GM18498 (cell line): ENCODE measurements around the gene KIRREL1.

Experiments
- ATAC-seq: cut with Tn5 transposase; IDR thresholded peaks from one replicate; pipeline ENCODE4 v1.9.1; 2021; ENCODE audit warnings: mild to moderate bottlenecking, moderate library complexity; ENCODE audit not compliant: unreplicated experiment

The KIRREL1 gene

GRCh38 chr1:158005224-158005623 lies 11.8 kb downstream of the KIRREL1 start:
- no peak for ATAC-seq

GRCh38 chr1:158007180-158007579 lies 13.7 kb downstream of the KIRREL1 start:
- no peak for ATAC-seq

- no peak for ATAC-seq
Measured at GRCh38 chr1:158007667-158008386, 14.4 kb downstream of the KIRREL1 start.

GRCh38 chr1:158008630-158009029 lies 15.2 kb downstream of the KIRREL1 start:
- ATAC-seq: no peak

GRCh38 chr1:158011714-158012113 lies 18.3 kb downstream of the KIRREL1 start:
- no peak for ATAC-seq

GRCh38 chr1:158013840-158014730 lies 20.6 kb downstream of the KIRREL1 start:
- no peak for ATAC-seq

GRCh38 chr1:158014731-158015320 lies 21.4 kb downstream of the KIRREL1 start:
- ATAC-seq: no peak

- ATAC-seq: no peak
Measured at GRCh38 chr1:158016651-158017335, 23.3 kb downstream of the KIRREL1 start.

GRCh38 chr1:158017800-158018595 lies 24.6 kb downstream of the KIRREL1 start:
- ATAC-seq: no peak

GRCh38 chr1:158019171-158019868 lies 25.9 kb downstream of the KIRREL1 start:
- no peak for ATAC-seq

GRCh38 chr1:158020259-158020885 lies 26.9 kb downstream of the KIRREL1 start:
- no peak for ATAC-seq

GRCh38 chr1:158020886-158021620 lies 27.6 kb downstream of the KIRREL1 start:
- no peak for ATAC-seq

GRCh38 chr1:158021721-158022120 lies 28.3 kb downstream of the KIRREL1 start:
- no peak for ATAC-seq

GRCh38 chr1:158022554-158023312 lies 29.3 kb downstream of the KIRREL1 start:
- no peak for ATAC-seq

GRCh38 chr1:158024737-158025136 lies 31.3 kb downstream of the KIRREL1 start:
- ATAC-seq: no peak

- ATAC-seq: no peak
Measured at GRCh38 chr1:158025576-158026230, 32.3 kb downstream of the KIRREL1 start.

GRCh38 chr1:158026651-158027050 lies 33.2 kb downstream of the KIRREL1 start:
- ATAC-seq: no peak
